Ascending aorta (tissue), 2 donors: ENCODE results near the gene SPAG5. TPM values are rescaled to one million over a fixed set of nuclear protein-coding genes. Genes with fewer than 3 reads are reported as not detected.
"Not testable (repeated sequence)": the region's sequence is repeated elsewhere in the genome, so short reads cannot be mapped to it uniquely, and the experiment has no call there.

ENCODE experiments used
- DNase-seq, 2 donors: peaks; one replicate each; pipeline ENCODE4 v3.0.0-alpha.2; 2019; ENCODE audit warnings: low spot score in 2 of 2
- H3K27ac ChIP-seq, 2 donors: fragments of 200-600 bp; sonication (generic); one replicate each; pipeline ENCODE4 v1.5.1; 2016 to 2017; ENCODE audit warnings: mild to moderate bottlenecking in 1 of 2
- H3K27me3 ChIP-seq: fragments of 200-600 bp; sonication (generic); one replicate; pipeline ENCODE4 v1.5.1; 2017
- H3K36me3 ChIP-seq, 2 donors: fragments of 200-600 bp; sonication (generic); one replicate each; pipeline ENCODE4 v1.5.1; 2016
- H3K4me1 ChIP-seq, 2 donors: fragments of 200-600 bp; sonication (generic); one replicate each; pipeline ENCODE4 v1.5.1; 2016 to 2017; ENCODE audit warnings: mild to moderate bottlenecking in 1 of 2
- H3K4me3 ChIP-seq, 2 donors: fragments of 200-600 bp; sonication (generic); one replicate each; pipeline ENCODE4 v1.5.1; 2016 to 2017; ENCODE audit warnings: mild to moderate bottlenecking in 1 of 2
- H3K9me3 ChIP-seq, 2 donors: fragments of 200-600 bp; sonication (generic); one replicate each; pipeline ENCODE4 v1.5.1; 2016
- intact Hi-C: fragments of 100-400 bp; cut with DNase I; formaldehyde crosslinking; loops from one replicate; pipeline ENCODE4 v1.15.1; 2023
- total RNA-seq: library from RNA; depleted of rRNA; stranded (reverse); fragments of >200 nt; gene quantifications from one replicate; pipeline ENCODE4 v1.1.0, GENCODE V29; 2016
- TF ChIP-seq, protein P1 (sequence below), 3 experiments: fragments of 200-600 bp in 2 of 3; fragments of 450-650 bp in 1 of 3; sonication (generic) in 2 of 3; IDR thresholded peaks; one replicate each; pipeline ENCODE4 v1.5.1; 2016 to 2019; ENCODE audit warnings: antibody characterized with exemption in 3 of 3, mild to moderate bottlenecking in 1 of 3, moderate library complexity in 1 of 3

Gene SPAG5
- total RNA-seq, 1 donor from 2014 or later, result 1.6 TPM

GRCh38 chr17:28615260-28615940 is 16.6 kb upstream of the SPAG5 start:
- intact Hi-C loops, result no loop called here
- H3K9me3 ChIP-seq, result no peaks in the 10 kb centered on the region
- no peak overlapping the region for H3K27ac ChIP-seq
- TF ChIP-seq, protein P1, sequence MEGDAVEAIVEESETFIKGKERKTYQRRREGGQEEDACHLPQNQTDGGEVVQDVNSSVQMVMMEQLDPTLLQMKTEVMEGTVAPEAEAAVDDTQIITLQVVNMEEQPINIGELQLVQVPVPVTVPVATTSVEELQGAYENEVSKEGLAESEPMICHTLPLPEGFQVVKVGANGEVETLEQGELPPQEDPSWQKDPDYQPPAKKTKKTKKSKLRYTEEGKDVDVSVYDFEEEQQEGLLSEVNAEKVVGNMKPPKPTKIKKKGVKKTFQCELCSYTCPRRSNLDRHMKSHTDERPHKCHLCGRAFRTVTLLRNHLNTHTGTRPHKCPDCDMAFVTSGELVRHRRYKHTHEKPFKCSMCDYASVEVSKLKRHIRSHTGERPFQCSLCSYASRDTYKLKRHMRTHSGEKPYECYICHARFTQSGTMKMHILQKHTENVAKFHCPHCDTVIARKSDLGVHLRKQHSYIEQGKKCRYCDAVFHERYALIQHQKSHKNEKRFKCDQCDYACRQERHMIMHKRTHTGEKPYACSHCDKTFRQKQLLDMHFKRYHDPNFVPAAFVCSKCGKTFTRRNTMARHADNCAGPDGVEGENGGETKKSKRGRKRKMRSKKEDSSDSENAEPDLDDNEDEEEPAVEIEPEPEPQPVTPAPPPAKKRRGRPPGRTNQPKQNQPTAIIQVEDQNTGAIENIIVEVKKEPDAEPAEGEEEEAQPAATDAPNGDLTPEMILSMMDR (IDR thresholded peaks at IDR 0.05), result no peak
- no peak for DNase-seq
- H3K27me3 ChIP-seq, result no peaks in the 10 kb centered on the region
- H3K4me1 ChIP-seq, result no peaks in the 10 kb centered on the region
- peaks cover 63 to 65% of the 10 kb centered on the region in 2 donors for H3K36me3 ChIP-seq
- no peak overlapping the region for H3K4me3 ChIP-seq

DNA sequence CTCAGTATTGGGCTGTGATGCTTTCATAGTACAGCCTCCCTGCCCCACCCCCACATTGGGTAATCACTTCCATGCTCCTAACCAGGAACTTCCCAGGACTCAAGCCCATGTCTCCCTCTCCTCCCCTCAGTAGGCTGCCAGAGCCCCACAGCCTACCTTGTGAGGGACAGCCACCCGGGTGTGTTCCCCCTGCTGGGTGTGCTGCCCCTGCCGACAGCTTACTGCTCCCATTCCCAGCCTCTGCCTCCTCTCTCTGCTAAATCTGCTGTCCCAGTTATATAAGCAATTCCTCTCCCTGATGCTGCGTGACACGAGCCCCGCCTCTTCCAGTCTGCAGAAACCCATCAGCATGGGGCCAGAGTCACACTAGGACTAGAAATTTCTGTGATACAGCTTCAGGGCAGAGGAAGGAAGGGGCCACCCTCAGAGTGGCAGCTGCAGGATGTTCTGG is 15.1 kb upstream of the SPAG5 start, which contains the start of gene RSKR:
Gene RSKR, minus strand, starts transcription at position 255 of the 451 bp plus-strand sequence. Its CDS starts 24 bp downstream, at position 231.
- H3K9me3 ChIP-seq, result no peaks in the 10 kb centered on the region
- no peaks in the 10 kb centered on the region for H3K4me1 ChIP-seq
- H3K27ac ChIP-seq, result no peak within 1 kb of the TSS
- peaks cover 49 to 51% of the 10 kb centered on the region in 2 donors for H3K36me3 ChIP-seq
- intact Hi-C loops, result loop anchor here (2.0 kb wide), 1 partner anchor 65 kb away; no protein-coding TSS in a partner anchor
- DNase-seq, result no peak
- H3K4me3 ChIP-seq, result no peak within 1 kb of the TSS
- TF ChIP-seq, protein P1 (IDR thresholded peaks at IDR 0.05), result no peak
- H3K27me3 ChIP-seq, result no peaks in the 10 kb centered on the region

DNA sequence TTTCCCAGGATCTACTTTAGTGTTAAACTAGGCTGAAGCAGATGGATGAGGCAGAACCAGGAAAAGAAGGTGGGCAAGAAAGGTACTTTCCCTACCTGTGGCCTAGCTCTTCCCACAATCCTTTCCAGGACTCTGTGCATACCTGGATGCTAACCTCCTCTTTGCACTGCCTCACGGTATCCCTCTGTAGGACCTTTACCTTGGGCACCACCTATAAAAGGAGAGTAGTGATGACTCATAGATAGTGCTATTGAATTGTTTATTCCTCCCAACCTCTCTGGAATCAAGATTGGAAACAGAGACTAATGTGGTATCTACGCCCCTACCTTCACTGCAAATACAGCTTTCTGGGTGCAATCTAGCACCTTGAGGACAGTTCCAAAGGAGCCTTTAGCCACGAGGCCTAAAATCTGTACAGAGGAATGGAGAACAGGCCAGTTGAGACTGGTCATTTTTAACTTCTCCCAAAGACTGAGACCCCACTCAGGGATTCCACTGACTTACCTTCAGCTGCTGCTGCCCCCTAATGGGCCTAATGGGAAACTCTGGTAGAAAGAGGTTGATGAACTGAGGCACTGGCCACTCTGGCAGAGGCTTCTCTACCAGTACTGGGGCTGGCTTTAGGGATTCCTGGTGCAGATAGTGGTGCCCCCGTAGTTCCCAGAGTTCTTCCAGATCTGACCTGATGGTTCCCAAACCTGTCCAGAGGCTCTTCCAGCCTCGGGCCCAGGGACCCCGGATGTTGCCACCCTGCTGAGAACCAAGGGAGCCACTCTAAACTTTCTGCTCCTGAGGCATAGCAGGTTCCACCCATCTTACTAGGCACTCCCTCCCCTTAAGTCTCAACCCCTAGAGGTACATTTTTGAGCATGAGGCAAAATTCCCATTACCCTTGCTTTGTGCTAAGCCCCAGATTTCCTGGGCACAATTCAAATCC is 14.4 kb upstream of the SPAG5 start:
- TF ChIP-seq, protein P1 (IDR thresholded peaks at IDR 0.05), result peak; percentile 43 to 67 (median 46)
- DNase-seq, result no peak
- intact Hi-C loops, result loop anchor here (2.0 kb wide), 1 partner anchor 64 kb away; no protein-coding TSS in a partner anchor
- no peaks in the 10 kb centered on the region for H3K27me3 ChIP-seq
- no peaks in the 10 kb centered on the region for H3K9me3 ChIP-seq
- no peak overlapping the region for H3K27ac ChIP-seq
- H3K36me3 ChIP-seq, result peaks cover 41 to 43% of the 10 kb centered on the region in 2 donors
- H3K4me3 ChIP-seq, result no peak overlapping the region
- H3K4me1 ChIP-seq, result no peaks in the 10 kb centered on the region

DNA sequence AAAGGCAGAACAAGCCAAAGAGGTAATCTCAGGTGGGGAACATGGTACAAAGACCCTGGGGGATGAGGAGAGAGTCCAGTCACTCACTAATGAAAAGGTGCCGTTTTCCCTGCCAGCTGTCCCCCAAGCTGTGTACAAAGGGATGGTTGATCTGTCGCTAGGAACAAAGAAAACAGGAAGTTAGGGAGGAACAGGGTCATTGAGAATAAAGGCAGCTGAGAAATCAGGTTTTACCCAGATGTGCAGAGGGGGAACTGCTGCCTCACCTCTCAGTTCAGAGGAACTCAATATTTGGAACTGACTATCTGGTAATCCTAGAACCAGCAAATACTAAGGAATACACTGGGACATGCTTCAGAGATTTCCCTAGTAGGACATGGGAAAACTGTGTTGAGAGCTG is 13.7 kb upstream of the SPAG5 start:
- peaks cover 34 to 37% of the 10 kb centered on the region in 2 donors for H3K36me3 ChIP-seq
- H3K4me1 ChIP-seq, result no peaks in the 10 kb centered on the region
- TF ChIP-seq, protein P1 (IDR thresholded peaks at IDR 0.05), result no peak
- DNase-seq, result no peak
- H3K27ac ChIP-seq, result no peak overlapping the region
- H3K4me3 ChIP-seq, result no peak overlapping the region
- H3K9me3 ChIP-seq, result no peaks in the 10 kb centered on the region
- intact Hi-C loops, result loop anchor here (2.0 kb wide), 1 partner anchor 64 kb away; no protein-coding TSS in a partner anchor
- H3K27me3 ChIP-seq, result no peaks in the 10 kb centered on the region

DNA sequence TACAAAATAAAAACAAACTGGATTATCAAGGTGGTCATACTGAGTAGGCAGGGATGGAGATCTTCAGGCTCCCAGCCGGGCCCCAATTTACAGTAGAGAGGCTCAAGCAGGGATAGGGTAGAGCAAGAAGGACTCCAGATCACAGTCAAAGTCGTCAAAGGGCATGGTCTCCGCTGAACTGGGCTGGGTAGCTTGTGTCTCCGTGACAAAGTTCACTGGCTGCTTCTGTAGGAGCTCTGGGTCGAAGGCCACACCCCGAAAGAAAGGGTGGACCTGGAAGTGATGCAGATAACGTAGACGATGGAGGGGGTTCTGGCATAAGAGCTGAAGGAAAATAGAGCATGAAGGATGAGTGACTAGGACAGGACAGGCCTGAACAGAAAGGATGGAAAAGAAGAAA is 11.6 kb upstream of the SPAG5 start:
- Histone ChIP-seq H3K27ac (no peak overlapping the region), H3K27me3 (no peaks in the 10 kb centered on the region), H3K9me3 (no peaks in the 10 kb centered on the region), H3K36me3 (peaks cover 13 to 15% of the 10 kb centered on the region in 2 donors), H3K4me3 (no peak overlapping the region), H3K4me1 (no peaks in the 10 kb centered on the region)
- DNase-seq, result no peak
- TF ChIP-seq, protein P1 (IDR thresholded peaks at IDR 0.05), result no peak
- intact Hi-C loops, result loop anchor here (2.0 kb wide), 1 partner anchor 116 kb away; no protein-coding TSS in a partner anchor

DNA sequence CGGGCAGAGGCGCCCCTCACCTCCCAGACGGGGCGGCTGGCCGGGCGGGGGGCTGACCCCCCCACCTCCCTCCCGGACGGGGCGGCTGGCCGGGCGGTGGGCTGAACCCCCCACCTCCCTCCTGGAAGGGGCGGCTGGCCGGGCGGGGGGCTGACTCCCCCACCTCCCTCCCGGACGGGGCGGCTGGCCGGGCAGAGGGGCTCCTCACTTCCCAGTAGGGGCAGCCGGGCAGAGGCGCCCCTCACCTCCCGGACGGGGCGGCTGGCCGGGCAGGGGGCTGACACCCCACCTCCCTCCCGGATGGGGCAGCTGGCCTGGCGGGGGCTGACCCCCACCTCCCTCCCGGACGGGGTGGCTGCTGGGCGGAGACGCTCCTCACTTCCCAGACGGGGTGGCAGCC is 5.2 kb upstream of the SPAG5 start:
- H3K27me3 ChIP-seq, H3K27ac ChIP-seq, H3K9me3 ChIP-seq, intact Hi-C loops, H3K36me3 ChIP-seq, H3K4me1 ChIP-seq, H3K4me3 ChIP-seq, DNase-seq: not testable (repeated sequence)
